Measurements from ENCODE around the gene OSTF1.

The OSTF1 gene

DNA sequence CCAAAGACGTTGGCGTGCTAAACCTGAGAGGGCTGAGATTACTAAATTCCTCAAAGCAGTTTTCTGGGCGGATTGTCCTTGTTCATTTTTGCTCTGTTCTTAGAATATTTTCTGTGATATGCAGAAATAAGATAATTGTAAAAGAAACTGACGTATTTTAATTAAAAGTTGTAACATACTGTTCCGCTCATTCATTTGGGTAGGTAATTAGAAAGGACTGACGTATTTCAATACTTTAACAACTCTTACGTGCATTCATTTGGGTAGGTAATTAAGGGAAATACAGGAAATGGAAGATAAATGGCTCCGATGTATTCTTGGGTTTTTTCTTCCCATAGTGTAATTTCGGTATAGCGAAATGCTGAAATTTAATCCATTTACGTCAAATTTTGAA lies 1.1 kb downstream of the OSTF1 start:
- H3K4me3 ChIP-seq (replicated peaks in 1 of 2; ENCODE audit: low read depth in 2 of 2, low read length in 2 of 2): peak overlapping the region; percentile 89 to 90
- TF ChIP-seq, protein P1, sequence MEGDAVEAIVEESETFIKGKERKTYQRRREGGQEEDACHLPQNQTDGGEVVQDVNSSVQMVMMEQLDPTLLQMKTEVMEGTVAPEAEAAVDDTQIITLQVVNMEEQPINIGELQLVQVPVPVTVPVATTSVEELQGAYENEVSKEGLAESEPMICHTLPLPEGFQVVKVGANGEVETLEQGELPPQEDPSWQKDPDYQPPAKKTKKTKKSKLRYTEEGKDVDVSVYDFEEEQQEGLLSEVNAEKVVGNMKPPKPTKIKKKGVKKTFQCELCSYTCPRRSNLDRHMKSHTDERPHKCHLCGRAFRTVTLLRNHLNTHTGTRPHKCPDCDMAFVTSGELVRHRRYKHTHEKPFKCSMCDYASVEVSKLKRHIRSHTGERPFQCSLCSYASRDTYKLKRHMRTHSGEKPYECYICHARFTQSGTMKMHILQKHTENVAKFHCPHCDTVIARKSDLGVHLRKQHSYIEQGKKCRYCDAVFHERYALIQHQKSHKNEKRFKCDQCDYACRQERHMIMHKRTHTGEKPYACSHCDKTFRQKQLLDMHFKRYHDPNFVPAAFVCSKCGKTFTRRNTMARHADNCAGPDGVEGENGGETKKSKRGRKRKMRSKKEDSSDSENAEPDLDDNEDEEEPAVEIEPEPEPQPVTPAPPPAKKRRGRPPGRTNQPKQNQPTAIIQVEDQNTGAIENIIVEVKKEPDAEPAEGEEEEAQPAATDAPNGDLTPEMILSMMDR (IDR thresholded peaks at IDR 0.05; ENCODE audit: low read depth, low read length): no peak
- no peak for DNase-seq (ENCODE audit: low read depth in 2 of 2)

DNA sequence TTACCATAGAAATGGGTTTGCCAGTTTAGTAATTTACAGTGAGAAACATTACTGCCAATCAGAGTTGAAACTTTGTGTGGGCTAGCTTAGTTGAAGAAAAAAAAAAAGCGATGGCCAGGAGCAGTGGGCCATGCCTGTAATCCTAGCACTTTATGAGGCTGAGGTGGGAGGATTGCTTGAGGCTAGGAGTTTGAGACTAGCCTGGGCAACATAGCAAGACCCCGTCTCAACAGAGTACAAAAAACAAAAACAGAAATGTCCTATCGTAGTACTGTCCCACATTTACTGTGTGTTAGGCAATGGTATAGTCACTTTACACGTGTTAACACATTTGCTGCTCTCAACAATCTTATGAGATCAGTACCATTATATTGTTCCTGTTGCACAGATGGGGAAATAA lies 2.3 kb downstream of the OSTF1 start:
- TF ChIP-seq, protein P1 (IDR thresholded peaks at IDR 0.05; ENCODE audit: low read depth, low read length): no peak
- DNase-seq (ENCODE audit: low read depth in 2 of 2): no peak
- no peak overlapping the region for H3K4me3 ChIP-seq (replicated peaks in 1 of 2; ENCODE audit: low read depth in 2 of 2, low read length in 2 of 2)

DNA sequence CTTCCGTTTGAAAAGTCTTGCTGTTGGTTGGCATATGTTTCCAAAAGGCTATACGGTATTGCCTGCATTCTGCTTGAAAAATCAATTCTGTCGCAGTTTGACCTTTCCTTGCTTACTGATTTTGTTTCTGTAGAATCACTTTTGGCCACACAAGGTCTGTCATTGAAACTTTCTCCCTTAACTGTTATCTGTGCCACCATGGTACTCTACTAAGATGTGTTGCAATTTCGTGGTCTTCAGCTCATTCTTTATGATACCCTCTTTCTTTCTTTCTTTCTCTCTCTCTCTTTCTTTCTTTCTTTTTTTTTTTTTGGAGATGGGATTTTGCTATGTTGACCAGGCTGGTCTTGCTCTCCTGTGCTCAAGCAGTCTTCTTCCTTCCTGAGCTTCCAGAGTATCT lies 4.5 kb downstream of the OSTF1 start:
- DNase-seq (ENCODE audit: low read depth in 2 of 2): no peak
- H3K4me3 ChIP-seq (replicated peaks in 1 of 2; ENCODE audit: low read depth in 2 of 2, low read length in 2 of 2): no peak overlapping the region
- TF ChIP-seq, protein P1 (IDR thresholded peaks at IDR 0.05; ENCODE audit: low read depth, low read length): no peak

DNA sequence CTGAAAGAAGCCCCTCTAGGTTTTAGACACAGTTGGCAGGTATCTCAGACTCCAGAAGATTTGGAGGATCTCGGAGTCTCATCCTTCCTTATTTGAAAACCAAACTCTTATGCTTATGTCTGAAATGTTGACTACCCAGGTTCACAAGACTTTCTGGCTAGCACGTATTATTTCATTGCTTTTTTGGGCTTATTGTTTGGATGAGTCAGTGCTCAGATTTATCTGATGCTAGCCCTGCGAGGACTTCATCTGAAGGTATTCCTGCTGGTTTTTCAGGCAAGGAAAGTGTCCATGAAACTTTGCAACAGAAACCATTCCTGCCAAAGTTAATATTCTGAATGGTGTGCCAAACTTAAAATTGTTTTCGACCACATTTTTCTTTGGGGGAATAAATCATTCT lies 8.5 kb downstream of the OSTF1 start:
- DNase-seq (ENCODE audit: low read depth in 2 of 2): peak in 1 of 2 donors; percentile 36
- TF ChIP-seq, protein P1 (IDR thresholded peaks at IDR 0.05; ENCODE audit: low read depth, low read length): no peak
- H3K4me3 ChIP-seq (replicated peaks in 1 of 2; ENCODE audit: low read depth in 2 of 2, low read length in 2 of 2): no peak overlapping the region

DNA sequence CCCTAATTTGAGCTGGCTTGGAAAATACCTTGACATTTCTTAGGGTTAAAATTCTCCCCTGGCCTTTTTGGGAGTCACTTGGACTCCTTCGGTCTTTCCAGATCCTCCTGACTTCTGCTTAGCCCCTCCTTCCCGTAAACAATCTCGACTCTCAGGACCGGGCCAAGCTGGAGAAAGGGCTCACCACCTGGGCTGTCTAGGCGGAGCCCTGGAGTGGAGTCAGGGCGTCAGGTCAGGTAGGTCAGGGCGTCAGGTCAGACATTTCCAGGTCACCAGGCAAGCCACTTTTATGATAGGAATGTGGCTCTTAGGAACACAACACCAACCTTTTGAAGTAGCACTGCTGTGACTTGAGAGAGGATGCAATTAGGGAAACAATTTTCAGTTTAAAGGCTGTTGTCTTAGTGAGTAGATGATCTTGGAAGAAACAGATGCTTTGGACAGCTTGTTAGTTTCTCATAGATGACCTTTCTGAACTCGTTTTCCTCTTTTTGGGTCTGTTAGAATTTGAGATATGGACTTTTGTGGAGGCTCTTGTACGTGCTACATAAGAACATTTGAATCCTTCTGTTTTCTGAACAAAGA lies 12.8 kb downstream of the OSTF1 start:
- TF ChIP-seq, protein P1 (IDR thresholded peaks at IDR 0.05; ENCODE audit: low read depth, low read length): no peak
- no peak overlapping the region for H3K4me3 ChIP-seq (replicated peaks in 1 of 2; ENCODE audit: low read depth in 2 of 2, low read length in 2 of 2)
- no peak for DNase-seq (ENCODE audit: low read depth in 2 of 2)

DNA sequence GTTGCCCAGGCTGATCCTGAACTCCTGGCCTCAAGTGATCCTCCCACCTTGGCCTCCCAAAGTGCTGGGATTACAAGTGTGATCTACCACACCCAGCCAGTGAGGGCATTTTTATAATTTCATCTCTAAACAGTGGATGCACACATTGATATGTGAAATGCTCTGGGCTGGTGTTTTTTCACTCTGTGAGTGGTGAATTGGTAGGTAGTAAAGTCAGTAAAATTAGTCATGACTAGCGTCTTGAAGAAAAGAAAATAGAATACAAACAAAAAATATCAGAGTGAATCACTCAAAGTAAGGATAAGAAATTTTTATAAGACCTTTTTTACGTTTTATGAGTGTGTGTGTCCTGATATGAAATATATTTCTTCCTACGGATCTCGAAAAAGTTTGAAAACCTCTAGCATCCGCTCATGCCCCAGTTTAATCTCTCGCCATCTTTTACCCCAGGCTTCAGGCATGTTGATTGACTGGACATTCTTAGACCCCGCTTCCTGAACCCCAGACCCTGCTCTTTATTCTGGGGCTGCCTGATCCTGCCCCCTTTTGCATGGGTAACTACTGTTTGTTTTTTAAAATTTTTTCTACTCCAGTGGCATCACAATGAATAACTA lies 14.0 kb downstream of the OSTF1 start:
- H3K4me3 ChIP-seq (replicated peaks in 1 of 2; ENCODE audit: low read depth in 2 of 2, low read length in 2 of 2): no peak overlapping the region
- TF ChIP-seq, protein P1 (IDR thresholded peaks at IDR 0.05; ENCODE audit: low read depth, low read length): no peak
- DNase-seq (ENCODE audit: low read depth in 2 of 2): no peak

DNA sequence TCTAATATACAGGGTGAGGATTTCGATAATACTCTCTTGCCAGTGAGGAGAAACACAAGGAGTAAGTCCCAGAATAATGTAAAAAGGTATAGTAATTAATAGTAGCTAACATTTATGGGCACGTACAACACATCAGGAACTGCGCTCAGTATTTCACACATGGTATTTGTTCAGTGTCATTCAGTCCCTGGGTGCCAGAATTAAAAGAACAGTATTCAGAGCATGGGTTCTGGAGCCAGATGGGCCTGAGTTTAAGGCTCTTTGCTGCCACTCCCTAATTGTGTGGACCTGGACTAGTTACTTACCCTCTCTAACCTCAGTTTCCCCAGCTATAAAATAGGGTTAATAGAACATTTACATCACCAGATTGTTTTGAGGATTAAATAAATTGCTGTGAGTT lies 16.3 kb downstream of the OSTF1 start:
- no peak for DNase-seq (ENCODE audit: low read depth in 2 of 2)
- no peak overlapping the region for H3K4me3 ChIP-seq (replicated peaks in 1 of 2; ENCODE audit: low read depth in 2 of 2, low read length in 2 of 2)
- TF ChIP-seq, protein P1 (IDR thresholded peaks at IDR 0.05; ENCODE audit: low read depth, low read length): no peak

Measured in cardiac fibroblast (primary cell).